H9 (cell line): ENCODE results near the gene C9. TPM values are rescaled to one million over a fixed set of nuclear protein-coding genes. Genes with fewer than 3 reads are reported as not detected.

Experiments
- DNase-seq: peaks from one replicate; pipeline ENCODE4 v3.0.0-alpha.2; 2017
- H2AFZ ChIP-seq: one replicate; pipeline ENCODE4 v1.6.1; 2013; ENCODE audit warnings: mild to moderate bottlenecking, low read length, control low read depth, moderate library complexity
- H2AK5ac ChIP-seq: 2 replicates; pipeline ENCODE4 v1.6.1; 2013; ENCODE audit warnings: low read length, control low read depth, mixed read lengths; ENCODE audit not compliant: insufficient read length
- H2BK120ac ChIP-seq: one replicate; pipeline ENCODE4 v1.6.1; 2013; ENCODE audit warnings: low read depth, mild to moderate bottlenecking, low read length, control low read depth, inconsistent platforms; ENCODE audit not compliant: poor library complexity, severe bottlenecking
- H2BK12ac ChIP-seq: 2 replicates; pipeline ENCODE4 v1.6.1; 2013; ENCODE audit warnings: low read length, control low read depth, mixed read lengths, low read depth; ENCODE audit not compliant: insufficient read length
- H2BK15ac ChIP-seq: 2 replicates; pipeline ENCODE4 v1.6.1; 2013; ENCODE audit warnings: low read depth, low read length, control low read depth
- H2BK20ac ChIP-seq: one replicate; pipeline ENCODE4 v1.6.1; 2013; ENCODE audit warnings: low read depth, mild to moderate bottlenecking, low read length, control low read depth, inconsistent platforms; ENCODE audit not compliant: poor library complexity, severe bottlenecking
- H2BK5ac ChIP-seq: 2 replicates; pipeline ENCODE4 v1.6.1; 2013; ENCODE audit warnings: low read length, control low read depth, mixed read lengths; ENCODE audit not compliant: insufficient read length
- H3K14ac ChIP-seq: 2 replicates; pipeline ENCODE4 v1.6.1; 2013; ENCODE audit warnings: low read length, control low read depth; ENCODE audit not compliant: insufficient read depth
- H3K18ac ChIP-seq: 2 replicates; pipeline ENCODE4 v1.6.1; 2013; ENCODE audit warnings: low read depth, mild to moderate bottlenecking, mixed read lengths, low read length, control low read depth; ENCODE audit not compliant: insufficient read length
- H3K23ac ChIP-seq: 2 replicates; pipeline ENCODE4 v1.6.1; 2013; ENCODE audit warnings: low read length, control low read depth, mixed read lengths, low read depth; ENCODE audit not compliant: insufficient read length
- H3K23me2 ChIP-seq: 2 replicates; pipeline ENCODE4 v1.6.1; 2013; ENCODE audit warnings: low read depth, mild to moderate bottlenecking, mixed read lengths, low read length, control low read depth; ENCODE audit not compliant: insufficient read length, poor library complexity, severe bottlenecking
- H3K27ac ChIP-seq: 2 replicates; pipeline ENCODE4 v1.5.1; 2013; ENCODE audit warnings: low read length, control low read depth, mixed read lengths, low read depth; ENCODE audit not compliant: insufficient read length
- H3K27me3 ChIP-seq: 2 replicates; pipeline ENCODE4 v1.6.1; 2013; ENCODE audit warnings: low read length, control low read depth, inconsistent platforms; ENCODE audit not compliant: insufficient read depth
- H3K4ac ChIP-seq: 2 replicates; pipeline ENCODE4 v1.6.1; 2013; ENCODE audit warnings: low read depth, mild to moderate bottlenecking, control low read depth, inconsistent platforms, low read length, moderate library complexity
- H3K4me1 ChIP-seq: 2 replicates; pipeline ENCODE4 v1.6.1; 2013; ENCODE audit warnings: low read length, control low read depth, inconsistent platforms; ENCODE audit not compliant: insufficient read depth
- H3K4me2 ChIP-seq: 2 replicates; pipeline ENCODE4 v1.6.1; 2013; ENCODE audit warnings: low read length, control low read depth, mixed read lengths; ENCODE audit not compliant: insufficient read length, insufficient read depth
- H3K56ac ChIP-seq: 2 replicates; pipeline ENCODE4 v1.6.1; 2013; ENCODE audit warnings: low read depth, mild to moderate bottlenecking, mixed read lengths, low read length, control low read depth; ENCODE audit not compliant: insufficient read length
- H3K79me1 ChIP-seq: 2 replicates; pipeline ENCODE4 v1.6.1; 2013; ENCODE audit warnings: low read depth, mild to moderate bottlenecking, moderate library complexity, low read length, control low read depth, inconsistent platforms; ENCODE audit not compliant: insufficient read depth, poor library complexity, severe bottlenecking
- H3K79me2 ChIP-seq: 2 replicates; pipeline ENCODE4 v1.6.1; 2013; ENCODE audit warnings: low read length, control low read depth, inconsistent platforms; ENCODE audit not compliant: insufficient read depth
- H3K9ac ChIP-seq: 2 replicates; pipeline ENCODE4 v1.6.1; 2013; ENCODE audit warnings: low read length, control low read depth, mixed read lengths; ENCODE audit not compliant: insufficient read length; ENCODE audit errors: extremely low read depth
- H3K9me3 ChIP-seq: one replicate; pipeline ENCODE4 v1.6.1; 2013; ENCODE audit warnings: low read depth, low read length, inconsistent platforms; ENCODE audit not compliant: control insufficient read depth
- H3T11ph ChIP-seq: one replicate; pipeline ENCODE4 v1.6.1; 2013; ENCODE audit warnings: mild to moderate bottlenecking, low read length, control low read depth, inconsistent platforms
- H4K20me1 ChIP-seq: one replicate; pipeline ENCODE4 v1.6.1; 2013; ENCODE audit not compliant: control insufficient read depth, insufficient read length, insufficient read depth
- H4K5ac ChIP-seq: 2 replicates; pipeline ENCODE4 v1.6.1; 2013; ENCODE audit warnings: low read depth, mild to moderate bottlenecking, mixed read lengths, low read length, control low read depth; ENCODE audit not compliant: insufficient read length
- H4K8ac ChIP-seq: replicated peaks from 2 replicates; pipeline ENCODE4 v1.6.1; 2013; ENCODE audit warnings: low read length, control low read depth, mixed read lengths, low read depth; ENCODE audit not compliant: insufficient read length
- H4K91ac ChIP-seq: 2 replicates; pipeline ENCODE4 v1.6.1; 2013; ENCODE audit warnings: low read depth, mild to moderate bottlenecking, moderate library complexity, mixed read lengths, low read length, control low read depth; ENCODE audit not compliant: insufficient read length
- H3K27ac Mint-ChIP-seq, 3 experiments: 2 replicates in 2 of 3; 3 replicates in 1 of 3; pipeline ENCODE4 v1.8.0; 2020 to 2021; ENCODE audit warnings: mixed read lengths in 3 of 3, mild to moderate bottlenecking in 1 of 3, moderate library complexity in 1 of 3
- H3K27me3 Mint-ChIP-seq: 2 replicates; pipeline ENCODE4 v1.8.0; 2021; ENCODE audit warnings: low read depth, mild to moderate bottlenecking, moderate library complexity, mixed read lengths
- H3K36me3 Mint-ChIP-seq, 3 experiments: 2 replicates in 2 of 3; 3 replicates in 1 of 3; pipeline ENCODE4 v1.8.0; 2020 to 2021; ENCODE audit warnings: low read depth in 3 of 3, mixed read lengths in 3 of 3; ENCODE audit not compliant: insufficient read depth in 1 of 3
- H3K4me1 Mint-ChIP-seq, 2 experiments: 2 replicates each; pipeline ENCODE4 v1.8.0; 2020; ENCODE audit warnings: mixed read lengths in 2 of 2
- H3K4me3 Mint-ChIP-seq, 2 experiments: 2 replicates in 1 of 2; 3 replicates in 1 of 2; pipeline ENCODE4 v1.8.0; 2020 to 2021; ENCODE audit warnings: mild to moderate bottlenecking in 2 of 2, mixed read lengths in 2 of 2, moderate library complexity in 1 of 2
- H3K9me3 Mint-ChIP-seq, 2 experiments: 2 replicates in 1 of 2; 3 replicates in 1 of 2; pipeline ENCODE4 v1.8.0; 2020; ENCODE audit warnings: mild to moderate bottlenecking in 2 of 2, mixed read lengths in 2 of 2, moderate library complexity in 1 of 2
- CTCF ChIP-seq: fragments of 200-600 bp; sonication (generic); conservative IDR thresholded peaks from 3 replicates; pipeline ENCODE4 v1.8.0; 2021; ENCODE audit warnings: antibody characterized with exemption, mild to moderate bottlenecking
- WGBS: extraction: QIAGEN DNeasy Blood & Tissue Kit; methylation state at CpG from one replicate; pipeline ENCODE4 v1.1.7; 2013; ENCODE audit warnings: missing lambda C conversion rate, low lambda C conversion rate, mixed read lengths; ENCODE audit not compliant: insufficient read length; ENCODE audit errors: extremely low coverage; 5-methylcytosine and 5-hydroxymethylcytosine counted together
- total RNA-seq: library from RNA; stranded (reverse); gene quantifications from 2 replicates; pipeline ENCODE4 v1.2.1, GENCODE V29; 2021

Gene C9
- total RNA-seq, 1 experiment from 2014 or later: not detected

- H3K4me2 ChIP-seq: no peak overlapping the region
- H4K8ac ChIP-seq: no peak overlapping the region
- TF ChIP-seq CTCF: no peak
- Mint-ChIP-seq H3K4me1 (no peaks in the 10 kb centered on the region), H3K27ac (no peak overlapping the region), H3K27me3 (peaks cover 2% of the 10 kb centered on the region; the same call in 1 of the 2 replicates), H3K9me3 (peaks cover 27 to 43% of the 10 kb centered on the region in 2 experiments), H3K36me3 (peaks cover 8 to 16% (median 10%) of the 10 kb centered on the region in 3 experiments), H3K4me3 (no peak overlapping the region)
- no peak overlapping the region for H3K4ac ChIP-seq
- H3K9me3 ChIP-seq: no peaks in the 10 kb centered on the region
- no peaks in the 10 kb centered on the region for H3K79me2 ChIP-seq
- H2BK120ac ChIP-seq: no peak overlapping the region
- no peak overlapping the region for H3K18ac ChIP-seq
- no peak overlapping the region for H3K9ac ChIP-seq
- no peak for DNase-seq
- H2BK5ac ChIP-seq: no peak overlapping the region
- H2AK5ac ChIP-seq: no peak overlapping the region
- H3K4me1 ChIP-seq: no peaks in the 10 kb centered on the region
- H3K14ac ChIP-seq: no peak overlapping the region
- no peak overlapping the region for H3T11ph ChIP-seq
- H3K56ac ChIP-seq: no peak overlapping the region
- H3K23me2 ChIP-seq: no peaks in the 10 kb centered on the region
- WGBS: no CpG with 5 or more reads among the region's 4 CpGs
- no peak overlapping the region for H2AFZ ChIP-seq
- no peak overlapping the region for H4K5ac ChIP-seq
- H3K79me1 ChIP-seq: no peaks in the 10 kb centered on the region
- no peak overlapping the region for H3K23ac ChIP-seq
- H3K27me3 ChIP-seq: no peaks in the 10 kb centered on the region
- no peak overlapping the region for H4K91ac ChIP-seq
- H4K20me1 ChIP-seq: no peaks in the 10 kb centered on the region
- H2BK15ac ChIP-seq: no peak overlapping the region
- no peak overlapping the region for H2BK20ac ChIP-seq
- no peak overlapping the region for H2BK12ac ChIP-seq
- H3K27ac ChIP-seq: no peak overlapping the region
Measured at GRCh38 chr5:39349484-39349883, 14.8 kb downstream of the C9 start.
